ENCODE measurements around the gene NRP2. TPM values are rescaled to one million over a fixed set of nuclear protein-coding genes. Genes with fewer than 3 reads are reported as not detected.

The NRP2 gene
- total and polyA plus RNA-seq, 4 donors, result 3.8 to 17.7 (median 12.2) TPM

GRCh38 chr2:205686056-205686782 is 3.9 kb downstream of the NRP2 start:
- Histone ChIP-seq H3K9ac (ENCODE audit: low read depth in 1 of 2, low read length in 2 of 2) (peak overlapping the region in 1 of 2 donors; percentile 17), H3K4me3 (ENCODE audit: low read depth in 1 of 3, low read length in 3 of 3) (peak overlapping the region; percentile 7 to 75 (median 60)), H3K36me3 (ENCODE audit: control insufficient read depth in 4 of 4, insufficient read depth in 3 of 4, low read depth in 1 of 4, low read length in 3 of 4) (no peaks in the 10 kb centered on the region), H3K27me3 (ENCODE audit: control insufficient read depth in 4 of 4, insufficient read depth in 4 of 4, low read length in 3 of 4) (peaks cover 0 to 2% (median 0%) of the 10 kb centered on the region in 4 donors), H3K27ac (ENCODE audit: low read depth in 1 of 2, low read length in 2 of 2) (peak overlapping the region in 1 of 2 donors; percentile 42), H3K9me3 (ENCODE audit: control insufficient read depth in 4 of 4, low read length in 3 of 4) (no peaks in the 10 kb centered on the region), H3K4me1 (ENCODE audit: control insufficient read depth in 4 of 4, insufficient read depth in 4 of 4, low read length in 3 of 4) (peaks cover 9 to 34% (median 24%) of the 10 kb centered on the region in 4 donors)
- no peak for DNase-seq (ENCODE audit: low spot score)
- TF ChIP-seq FOXA1 (IDR thresholded peaks at IDR 0.05), result no peak
- TF ChIP-seq RXRA (IDR thresholded peaks at IDR 0.05), result no peak
- no peak for TF ChIP-seq SP1 (IDR thresholded peaks at IDR 0.05)
- TF ChIP-seq HNF4A (conservative IDR thresholded peaks at IDR 0.05), result no peak
- WGBS, result 4% methylated on average over 45 of the region's 45 CpGs

- no peak for DNase-seq (ENCODE audit: low spot score)
- TF ChIP-seq ATF3 (IDR thresholded peaks at IDR 0.05) (no peak), CTCF (IDR thresholded peaks at IDR 0.05; ENCODE audit: low read depth, low read length, missing input control) (no peak), RAD21 (IDR thresholded peaks at IDR 0.05) (no peak), EGR1 (IDR thresholded peaks at IDR 0.05; ENCODE audit: low read depth in 2 of 2) (no peak)
- Histone ChIP-seq H3K4me1 (ENCODE audit: control insufficient read depth in 4 of 4, insufficient read depth in 4 of 4, low read length in 3 of 4) (peaks cover 6 to 30% (median 22%) of the 10 kb centered on the region in 4 donors), H3K36me3 (ENCODE audit: control insufficient read depth in 4 of 4, insufficient read depth in 3 of 4, low read depth in 1 of 4, low read length in 3 of 4) (no peaks in the 10 kb centered on the region), H3K27ac (ENCODE audit: low read depth in 1 of 2, low read length in 2 of 2) (peak overlapping the region in 1 of 2 donors; percentile 42), H3K9ac (ENCODE audit: low read depth in 1 of 2, low read length in 2 of 2) (no peak overlapping the region), H3K9me3 (ENCODE audit: control insufficient read depth in 4 of 4, low read length in 3 of 4) (no peaks in the 10 kb centered on the region), H3K4me3 (ENCODE audit: low read depth in 1 of 3, low read length in 3 of 3) (peak overlapping the region in 2 of 3 donors; percentile 60 to 75), H3K27me3 (ENCODE audit: control insufficient read depth in 4 of 4, insufficient read depth in 4 of 4, low read length in 3 of 4) (no peaks in the 10 kb centered on the region)
- 65% methylated on average over 28 of the region's 28 CpGs for WGBS
Measured at GRCh38 chr2:205686783-205687640, 4.7 kb downstream of the NRP2 start.

- Histone ChIP-seq H3K9me3 (ENCODE audit: control insufficient read depth in 4 of 4, low read length in 3 of 4) (no peaks in the 10 kb centered on the region), H3K27ac (ENCODE audit: low read depth in 1 of 2, low read length in 2 of 2) (no peak overlapping the region), H3K27me3 (ENCODE audit: control insufficient read depth in 4 of 4, insufficient read depth in 4 of 4, low read length in 3 of 4) (no peaks in the 10 kb centered on the region), H3K4me1 (ENCODE audit: control insufficient read depth in 4 of 4, insufficient read depth in 4 of 4, low read length in 3 of 4) (peaks cover 4 to 25% (median 18%) of the 10 kb centered on the region in 4 donors), H3K9ac (ENCODE audit: low read depth in 1 of 2, low read length in 2 of 2) (no peak overlapping the region), H3K4me3 (ENCODE audit: low read depth in 1 of 3, low read length in 3 of 3) (no peak overlapping the region), H3K36me3 (ENCODE audit: control insufficient read depth in 4 of 4, insufficient read depth in 3 of 4, low read depth in 1 of 4, low read length in 3 of 4) (no peaks in the 10 kb centered on the region)
- DNase-seq (ENCODE audit: low spot score), result no peak
- no peak for TF ChIP-seq MAX (IDR thresholded peaks at IDR 0.05)
- TF ChIP-seq FOXA2 (IDR thresholded peaks at IDR 0.05), result no peak
- no peak for TF ChIP-seq NR2F2 (IDR thresholded peaks at IDR 0.05)
- WGBS, result 86% methylated on average over 3 of the region's 3 CpGs
Measured at GRCh38 chr2:205687641-205687956, 5.3 kb downstream of the NRP2 start.
